Colonic mucosa (tissue), 4 donors: ENCODE measurements around the gene PTGDR. TPM values are rescaled to one million over a fixed set of nuclear protein-coding genes. Genes with fewer than 3 reads are reported as not detected.

Experiments
- DNase-seq: peaks from one replicate; pipeline ENCODE4 v3.0.0-alpha.2; 2020
- H3K27ac ChIP-seq: fragments of 200-600 bp; one replicate; pipeline ENCODE4 v1.8.0; 2021
- H3K27me3 ChIP-seq: fragments of 200-600 bp; one replicate; pipeline ENCODE4 v1.8.0; 2021
- H3K36me3 ChIP-seq: fragments of 200-600 bp; one replicate; pipeline ENCODE4 v1.8.0; 2021
- H3K4me1 ChIP-seq: fragments of 200-600 bp; one replicate; pipeline ENCODE4 v1.8.0; 2021; ENCODE audit warnings: mild to moderate bottlenecking
- H3K4me3 ChIP-seq: fragments of 200-600 bp; one replicate; pipeline ENCODE4 v1.8.0; 2021
- H3K9ac ChIP-seq, 2 donors: one replicate each; pipeline ENCODE4 v1.7.0; 2013; ENCODE audit warnings: control low read depth in 2 of 2, low read depth in 2 of 2, low read length in 2 of 2
- H3K9me3 ChIP-seq: fragments of 200-600 bp; one replicate; pipeline ENCODE4 v1.8.0; 2021
- intact Hi-C: fragments of 100-400 bp; cut with DNase I; formaldehyde crosslinking; loops from one replicate; pipeline ENCODE4 v1.14.1; 2022
- total RNA-seq, 2 donors: library from RNA; stranded (reverse); fragmentation: NEBNext Ultra II Directional in 1 of 2; extraction: Animal tissue kit (Norgen Biotek cat#: 25700) in 1 of 2; gene quantifications; one replicate each; pipeline ENCODE4 v1.2.1, GENCODE V29; 2021
- TF ChIP-seq, protein P1 (sequence below): fragments of 200-600 bp; IDR thresholded peaks from one replicate; pipeline ENCODE4 v1.8.0; 2022; ENCODE audit warnings: antibody characterized with exemption, mild to moderate bottlenecking
- donor health status: healthy.
- donor health status: DM: no; HTN: no; CAD: no.
- donor health status: DM: no; HTN: no; CAD: no.

PTGDR gene
- total RNA-seq, 2 donors from 2014 or later: 14.4 to 32.3 TPM

DNA sequence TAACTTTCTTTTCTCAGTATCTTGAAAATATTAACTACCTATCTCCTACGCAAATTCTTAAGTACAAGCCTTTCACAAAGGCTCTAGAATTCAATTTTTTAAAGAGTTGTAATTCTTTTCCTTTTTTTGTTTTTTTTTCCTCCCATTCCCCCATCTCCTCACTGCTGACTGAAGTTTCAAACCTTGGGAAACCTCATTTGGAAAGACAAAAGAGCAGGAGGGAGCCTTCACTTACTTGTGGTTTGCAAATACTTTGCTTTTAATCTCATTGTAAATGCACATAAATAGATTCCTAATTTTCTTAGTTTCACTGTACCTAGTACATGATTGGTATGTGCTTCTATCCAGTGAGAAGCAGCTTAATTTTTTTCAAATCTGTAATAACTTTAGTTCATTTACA is 15.8 kb upstream of the PTGDR start:
- no peak for DNase-seq
- no peaks in the 10 kb centered on the region for H3K9me3 ChIP-seq
- H3K4me1 ChIP-seq: no peaks in the 10 kb centered on the region
- H3K27ac ChIP-seq: no peak overlapping the region
- intact Hi-C loops: no loop called here
- no peaks in the 10 kb centered on the region for H3K36me3 ChIP-seq
- no peak overlapping the region for H3K9ac ChIP-seq
- H3K4me3 ChIP-seq: no peak overlapping the region
- TF ChIP-seq, protein P1, sequence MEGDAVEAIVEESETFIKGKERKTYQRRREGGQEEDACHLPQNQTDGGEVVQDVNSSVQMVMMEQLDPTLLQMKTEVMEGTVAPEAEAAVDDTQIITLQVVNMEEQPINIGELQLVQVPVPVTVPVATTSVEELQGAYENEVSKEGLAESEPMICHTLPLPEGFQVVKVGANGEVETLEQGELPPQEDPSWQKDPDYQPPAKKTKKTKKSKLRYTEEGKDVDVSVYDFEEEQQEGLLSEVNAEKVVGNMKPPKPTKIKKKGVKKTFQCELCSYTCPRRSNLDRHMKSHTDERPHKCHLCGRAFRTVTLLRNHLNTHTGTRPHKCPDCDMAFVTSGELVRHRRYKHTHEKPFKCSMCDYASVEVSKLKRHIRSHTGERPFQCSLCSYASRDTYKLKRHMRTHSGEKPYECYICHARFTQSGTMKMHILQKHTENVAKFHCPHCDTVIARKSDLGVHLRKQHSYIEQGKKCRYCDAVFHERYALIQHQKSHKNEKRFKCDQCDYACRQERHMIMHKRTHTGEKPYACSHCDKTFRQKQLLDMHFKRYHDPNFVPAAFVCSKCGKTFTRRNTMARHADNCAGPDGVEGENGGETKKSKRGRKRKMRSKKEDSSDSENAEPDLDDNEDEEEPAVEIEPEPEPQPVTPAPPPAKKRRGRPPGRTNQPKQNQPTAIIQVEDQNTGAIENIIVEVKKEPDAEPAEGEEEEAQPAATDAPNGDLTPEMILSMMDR: no peak
- H3K27me3 ChIP-seq: no peaks in the 10 kb centered on the region

DNA sequence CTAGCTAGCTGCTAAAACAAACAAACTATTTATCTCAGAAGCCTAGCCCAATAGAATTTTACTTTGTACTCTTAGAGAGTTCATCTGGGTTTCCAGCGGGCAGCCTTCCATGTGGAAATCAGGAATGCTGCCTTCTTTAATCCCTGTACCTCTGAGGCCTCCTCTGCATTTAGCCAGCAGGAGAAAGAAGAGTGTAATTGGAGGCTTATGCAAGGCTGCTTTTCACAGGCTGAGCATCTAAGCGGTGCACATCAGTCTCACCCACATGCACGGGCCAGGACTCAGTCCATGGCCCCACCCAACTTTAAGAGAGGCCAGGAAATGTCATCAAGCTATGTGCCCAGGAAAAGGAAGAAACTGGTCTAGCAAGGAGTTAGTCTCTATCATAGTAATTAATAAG is 14.0 kb upstream of the PTGDR start:
- Histone ChIP-seq H3K27me3 (no peaks in the 10 kb centered on the region), H3K27ac (no peak overlapping the region), H3K4me3 (no peak overlapping the region), H3K9ac (no peak overlapping the region), H3K36me3 (no peaks in the 10 kb centered on the region), H3K4me1 (no peaks in the 10 kb centered on the region), H3K9me3 (no peaks in the 10 kb centered on the region)
- no peak for DNase-seq
- intact Hi-C loops: no loop called here
- TF ChIP-seq, protein P1: no peak

DNA sequence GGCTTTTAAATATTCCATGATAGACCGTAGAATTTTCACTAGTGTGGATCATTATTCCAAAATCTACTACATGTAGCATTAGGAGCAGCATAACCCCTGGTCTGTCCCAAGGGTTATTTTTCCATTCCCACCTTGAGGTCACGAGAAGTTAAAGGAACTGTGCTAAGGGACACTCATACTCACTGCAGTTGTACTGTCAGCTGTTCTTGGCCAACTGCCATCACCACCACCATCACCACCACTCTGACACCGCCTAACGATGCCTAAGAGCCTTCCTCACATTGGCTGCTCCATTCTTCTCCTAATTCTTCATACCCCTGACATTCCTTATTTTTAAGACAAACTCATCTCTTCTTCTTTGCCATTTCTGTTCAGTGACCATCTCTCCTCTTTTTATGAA is 13.4 kb upstream of the PTGDR start:
- Histone ChIP-seq H3K4me1 (no peaks in the 10 kb centered on the region), H3K36me3 (no peaks in the 10 kb centered on the region), H3K9ac (no peak overlapping the region), H3K4me3 (no peak overlapping the region), H3K9me3 (no peaks in the 10 kb centered on the region), H3K27ac (no peak overlapping the region), H3K27me3 (no peaks in the 10 kb centered on the region)
- TF ChIP-seq, protein P1: no peak
- no peak for DNase-seq
- intact Hi-C loops: no loop called here

DNA sequence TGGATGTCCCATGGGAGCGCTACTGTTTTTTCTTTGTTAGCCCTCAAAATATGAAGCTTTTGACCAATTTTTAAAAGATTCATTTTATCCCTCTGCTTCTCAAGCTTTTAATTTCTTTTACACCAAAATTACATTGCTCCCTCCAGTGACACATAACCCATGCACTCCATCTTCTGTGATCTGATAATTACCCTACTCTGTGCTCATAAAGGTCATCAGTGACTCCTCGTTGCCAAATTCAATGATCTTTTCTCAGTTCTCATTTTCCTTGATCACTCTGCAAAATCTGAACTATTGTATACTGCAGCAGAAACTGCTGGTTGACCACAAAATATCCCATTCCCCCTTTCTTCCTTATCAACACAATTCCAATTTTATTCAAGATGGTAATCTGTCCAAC is 8.7 kb upstream of the PTGDR start:
- intact Hi-C loops: no loop called here
- no peaks in the 10 kb centered on the region for H3K27me3 ChIP-seq
- no peaks in the 10 kb centered on the region for H3K4me1 ChIP-seq
- DNase-seq: no peak
- TF ChIP-seq, protein P1: no peak
- no peak overlapping the region for H3K4me3 ChIP-seq
- no peak overlapping the region for H3K9ac ChIP-seq
- no peak overlapping the region for H3K27ac ChIP-seq
- no peaks in the 10 kb centered on the region for H3K36me3 ChIP-seq
- no peaks in the 10 kb centered on the region for H3K9me3 ChIP-seq

DNA sequence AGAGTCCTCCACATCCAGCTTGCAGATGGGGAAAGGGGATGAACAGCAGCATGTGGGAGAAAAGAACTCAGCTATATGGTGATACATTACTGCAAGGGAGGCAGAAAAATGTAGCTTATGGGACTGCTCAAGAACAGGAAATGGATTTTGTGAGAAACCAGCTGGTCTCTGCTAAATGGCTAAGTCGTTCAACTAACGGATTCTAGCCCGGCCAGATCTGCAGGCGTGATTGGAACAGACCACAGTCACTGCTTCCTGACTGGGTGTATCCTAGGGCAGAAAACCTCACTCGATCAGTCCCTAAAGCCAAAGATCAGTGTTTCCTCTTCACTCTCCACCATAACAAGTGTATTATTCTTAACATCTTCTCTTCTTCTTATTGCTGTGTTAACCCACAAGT is 8.1 kb upstream of the PTGDR start:
- Histone ChIP-seq H3K36me3 (no peaks in the 10 kb centered on the region), H3K27ac (no peak overlapping the region), H3K27me3 (no peaks in the 10 kb centered on the region), H3K9ac (no peak overlapping the region), H3K9me3 (no peaks in the 10 kb centered on the region), H3K4me1 (no peaks in the 10 kb centered on the region), H3K4me3 (no peak overlapping the region)
- TF ChIP-seq, protein P1: no peak
- intact Hi-C loops: no loop called here
- DNase-seq: no peak

DNA sequence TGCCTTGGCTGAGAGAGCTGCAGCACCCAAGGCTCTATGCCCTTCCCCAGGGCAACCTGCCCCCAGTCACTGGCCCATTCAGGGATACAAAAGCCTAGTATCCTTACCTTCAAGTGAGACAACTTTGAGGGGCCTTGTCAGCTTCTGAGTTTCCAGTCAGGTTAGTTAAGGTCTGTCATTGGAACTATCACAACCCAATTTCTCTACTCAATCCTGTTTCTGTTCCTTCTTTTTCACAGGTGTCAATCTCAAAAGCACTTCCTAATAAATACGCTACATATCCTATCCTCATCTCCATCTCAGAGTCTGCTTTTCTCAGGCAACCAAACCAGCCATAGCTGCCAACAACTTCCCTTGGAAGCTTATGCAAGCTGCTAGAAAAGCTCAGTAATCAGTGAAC is 4.9 kb upstream of the PTGDR start:
- H3K27ac ChIP-seq: no peak overlapping the region
- no peaks in the 10 kb centered on the region for H3K36me3 ChIP-seq
- intact Hi-C loops: no loop called here
- no peaks in the 10 kb centered on the region for H3K4me1 ChIP-seq
- H3K4me3 ChIP-seq: no peak overlapping the region
- DNase-seq: no peak
- H3K9me3 ChIP-seq: no peaks in the 10 kb centered on the region
- TF ChIP-seq, protein P1: no peak
- H3K9ac ChIP-seq: no peak overlapping the region
- H3K27me3 ChIP-seq: no peaks in the 10 kb centered on the region
